Stimulated activated CD4-positive, alpha-beta T cell treated with anti-CD3 and anti-CD28 coated beads, Interleukin-2, amount 100 ng/mL, for 24 hours (primary cell): Measurements from ENCODE around the gene SLC35A1.

Source experiments
- DNase-seq, 2 donors: peaks; one replicate each; pipeline ENCODE4 v3.0.0-alpha.2; 2020

The SLC35A1 gene

DNA sequence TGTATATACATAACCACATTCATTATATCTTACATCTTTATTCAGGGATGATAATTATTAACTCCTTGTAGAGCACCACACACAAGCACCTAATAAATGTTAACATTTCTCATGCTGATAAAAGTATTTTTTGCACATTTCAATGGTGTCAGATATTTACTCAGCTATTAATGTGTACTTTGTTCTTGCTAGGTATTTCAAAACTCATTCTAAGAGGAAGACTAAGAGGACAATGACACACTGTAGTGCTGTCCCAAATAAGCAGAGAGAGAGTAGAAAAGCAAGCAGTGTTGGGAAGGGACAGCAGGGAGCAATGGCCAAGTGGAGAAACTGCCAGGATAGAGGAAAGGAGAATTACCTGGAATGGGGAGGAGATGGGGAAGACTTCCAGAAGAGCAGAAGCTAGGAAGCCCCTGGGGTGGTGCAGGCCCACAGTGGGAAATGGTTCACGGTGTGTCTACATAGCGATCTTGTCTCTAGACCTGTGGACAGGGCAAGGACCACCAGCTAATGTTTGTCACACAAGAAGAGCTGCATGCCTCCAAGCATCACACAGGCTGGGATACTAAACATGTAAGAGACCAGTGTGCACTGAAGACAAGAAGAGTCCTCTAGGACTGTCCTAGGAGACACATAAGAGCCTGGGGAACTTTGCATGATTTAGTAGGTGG, 61.7 kb downstream of the SLC35A1 start:
- DNase-seq: no peak

DNA sequence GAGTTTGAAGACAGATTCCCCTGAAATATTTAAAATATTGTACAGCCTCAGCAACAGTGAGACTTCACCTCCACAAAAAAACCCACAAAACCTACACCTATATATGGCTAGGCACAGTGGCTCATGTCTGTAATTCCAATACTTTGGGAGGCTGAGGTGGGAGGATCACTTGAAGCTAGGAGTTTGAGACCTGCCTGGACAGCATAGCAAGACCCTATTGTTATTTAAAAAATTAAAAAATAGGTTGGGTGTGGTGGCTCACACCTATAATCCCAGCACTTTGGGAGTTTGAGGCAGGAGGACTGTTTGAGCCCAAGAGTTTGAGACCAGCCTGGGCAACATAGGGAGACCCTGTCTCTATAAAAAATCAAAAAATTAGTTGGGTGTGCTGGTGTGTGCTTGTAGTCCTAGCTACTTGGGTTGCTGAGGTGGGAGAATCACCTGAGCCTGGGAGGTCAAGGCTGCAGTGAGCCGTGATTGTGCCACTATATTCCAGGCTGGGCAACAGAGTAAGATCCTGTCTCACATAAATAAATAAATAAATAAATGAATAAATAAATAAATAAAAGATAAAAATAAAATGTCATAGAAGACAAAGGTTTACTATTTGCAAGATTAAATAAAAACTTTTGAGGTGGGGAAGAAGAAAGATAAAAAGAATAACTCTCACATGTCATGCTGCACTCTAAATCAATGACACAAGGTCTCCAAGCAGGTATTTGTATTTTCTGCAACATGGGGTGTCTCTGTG, 65.9 kb downstream of the SLC35A1 start:
- DNase-seq: no peak

DNA sequence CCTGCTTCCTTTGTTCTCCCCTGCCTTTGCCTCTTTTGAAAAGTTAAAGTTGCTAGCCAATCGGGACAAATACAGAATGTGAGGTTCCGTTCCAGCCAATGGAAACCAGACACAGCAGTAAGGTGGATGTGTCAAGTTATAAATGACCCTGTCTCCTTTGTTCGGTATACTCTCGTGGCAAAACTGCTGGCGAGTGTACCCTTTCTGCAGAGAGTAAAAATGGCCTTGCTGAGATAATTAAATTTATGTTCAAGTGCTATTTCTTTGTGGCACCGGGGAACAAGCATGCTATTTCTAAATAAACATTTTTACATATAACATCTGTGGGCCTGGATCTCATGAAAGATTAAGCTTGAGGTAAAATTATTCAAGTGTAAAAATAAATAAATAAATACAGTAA, 66.8 kb downstream of the SLC35A1 start:
- no peak for DNase-seq

DNA sequence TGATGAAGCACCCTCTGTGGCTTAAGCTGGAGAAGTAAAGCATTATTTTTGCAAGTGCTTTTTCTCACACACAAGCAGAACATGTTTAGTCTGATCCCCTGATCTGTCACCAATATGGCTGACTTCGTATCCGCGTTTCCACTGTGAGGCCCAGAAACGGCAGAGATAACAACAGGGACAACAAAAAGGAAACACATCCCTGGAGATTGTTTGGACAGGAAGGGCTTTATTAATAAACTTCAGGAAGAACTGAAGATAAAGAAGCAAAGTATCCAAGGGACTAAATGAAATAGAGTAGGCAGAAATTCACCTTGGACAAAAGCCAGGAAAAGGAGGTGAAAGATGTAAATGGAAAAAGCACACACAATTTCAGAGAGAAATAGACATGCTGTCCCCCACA, 67.8 kb downstream of the SLC35A1 start:
- DNase-seq: no peak

DNA sequence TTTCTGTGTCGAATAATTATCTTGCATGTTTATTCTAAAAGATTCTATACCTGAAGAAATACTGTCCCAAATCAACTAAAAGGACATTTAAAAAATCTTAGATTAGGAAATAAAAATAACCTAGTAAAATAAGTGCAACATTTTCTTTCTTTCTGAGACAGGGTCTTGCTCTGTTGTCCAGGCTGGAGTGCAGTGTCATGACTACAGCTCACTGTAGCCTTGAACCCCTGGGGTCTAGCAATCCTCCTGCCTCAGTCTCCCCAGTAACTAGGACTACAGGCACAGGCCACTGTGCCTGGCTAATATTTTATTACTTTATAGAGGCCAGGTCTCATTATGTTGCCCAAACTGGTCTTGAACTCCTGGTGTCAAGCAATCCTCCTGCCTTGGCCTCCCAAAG, 68.3 kb downstream of the SLC35A1 start:
- DNase-seq: no peak

DNA sequence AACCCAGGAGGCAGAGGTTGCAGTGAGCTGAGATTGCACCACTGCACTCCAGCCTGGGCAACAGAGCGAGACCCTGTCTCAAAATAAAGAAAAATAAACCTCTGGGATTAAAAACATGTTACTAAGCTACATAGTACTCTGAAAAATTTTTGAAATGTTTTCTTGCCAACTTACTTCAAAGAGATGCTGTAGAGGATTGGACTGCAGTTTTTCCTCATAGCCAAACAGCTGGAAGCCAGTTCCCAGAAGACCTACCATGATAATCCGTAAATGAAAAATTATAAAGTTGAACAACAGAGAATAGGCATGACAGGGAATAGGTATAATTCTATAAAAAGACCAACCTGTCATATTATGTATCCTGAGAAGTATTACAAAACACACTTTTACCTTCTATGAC, 69.0 kb downstream of the SLC35A1 start:
- no peak for DNase-seq

DNA sequence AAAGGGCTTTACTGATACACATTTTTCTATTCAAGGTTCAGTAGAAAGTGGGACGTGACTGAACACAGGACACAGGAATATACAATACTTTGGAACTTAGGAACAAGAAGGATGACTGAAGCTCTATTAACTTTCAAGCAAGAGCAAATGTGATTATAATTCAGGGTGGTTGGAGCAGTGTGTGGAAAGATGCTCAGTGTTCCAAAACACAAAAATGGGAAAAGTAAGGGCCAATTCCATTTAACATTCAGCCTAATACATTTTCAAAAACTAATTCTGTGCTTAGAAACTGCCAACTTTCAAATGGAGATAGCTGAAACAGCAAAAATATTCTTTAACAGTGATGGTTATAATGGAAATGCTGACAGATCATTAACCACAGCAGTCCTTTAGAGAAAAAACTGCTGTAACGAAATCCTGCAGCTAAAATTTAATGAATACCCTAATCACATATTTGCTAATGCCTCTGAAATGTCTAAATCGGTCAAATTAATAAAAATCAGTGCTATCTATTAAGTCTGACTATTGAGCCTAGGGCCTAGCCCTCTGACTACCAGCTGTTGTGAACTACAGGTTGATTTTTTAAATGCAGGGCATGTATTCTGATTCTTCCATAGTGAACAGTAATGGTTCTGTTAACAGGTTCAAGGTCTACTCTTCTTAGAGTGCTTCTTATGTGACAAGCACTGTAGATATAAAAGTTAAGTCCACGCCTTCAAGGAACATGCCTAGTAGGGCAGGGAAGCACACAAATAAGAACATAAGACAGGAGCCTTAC, 71.1 kb downstream of the SLC35A1 start:
- DNase-seq: no peak

DNA sequence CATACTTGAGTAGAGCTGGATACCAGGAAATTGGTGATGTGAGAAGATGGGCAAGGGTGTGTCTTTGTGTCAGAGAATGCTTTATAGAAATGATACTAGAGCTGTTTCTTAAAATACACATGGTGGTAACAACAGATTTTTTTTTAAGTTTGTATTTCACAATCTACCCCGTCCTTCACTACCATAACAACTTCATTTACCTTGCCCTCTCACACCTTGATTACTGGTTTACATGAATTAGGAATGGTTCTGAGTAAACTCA, 71.6 kb downstream of the SLC35A1 start:
- DNase-seq: no peak

DNA sequence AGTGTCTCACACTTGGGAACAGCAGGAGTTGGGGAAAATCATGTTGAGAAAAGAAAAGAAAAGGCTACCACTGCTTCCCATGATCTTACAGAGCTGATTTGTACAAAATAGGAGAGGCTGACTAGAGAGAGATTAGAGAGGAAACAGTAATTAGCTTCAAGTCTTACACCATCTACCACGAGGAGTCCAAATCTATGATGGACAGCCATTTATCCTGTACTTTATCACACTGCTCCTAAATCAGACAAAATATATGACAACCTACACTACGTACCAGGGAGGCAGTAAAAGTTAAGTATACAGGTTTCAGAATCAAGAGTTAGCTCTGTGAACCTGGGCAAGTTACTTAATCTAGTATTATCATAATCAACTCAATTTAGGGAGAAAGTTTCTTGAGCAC, 79.0 kb downstream of the SLC35A1 start:
- DNase-seq: no peak

DNA sequence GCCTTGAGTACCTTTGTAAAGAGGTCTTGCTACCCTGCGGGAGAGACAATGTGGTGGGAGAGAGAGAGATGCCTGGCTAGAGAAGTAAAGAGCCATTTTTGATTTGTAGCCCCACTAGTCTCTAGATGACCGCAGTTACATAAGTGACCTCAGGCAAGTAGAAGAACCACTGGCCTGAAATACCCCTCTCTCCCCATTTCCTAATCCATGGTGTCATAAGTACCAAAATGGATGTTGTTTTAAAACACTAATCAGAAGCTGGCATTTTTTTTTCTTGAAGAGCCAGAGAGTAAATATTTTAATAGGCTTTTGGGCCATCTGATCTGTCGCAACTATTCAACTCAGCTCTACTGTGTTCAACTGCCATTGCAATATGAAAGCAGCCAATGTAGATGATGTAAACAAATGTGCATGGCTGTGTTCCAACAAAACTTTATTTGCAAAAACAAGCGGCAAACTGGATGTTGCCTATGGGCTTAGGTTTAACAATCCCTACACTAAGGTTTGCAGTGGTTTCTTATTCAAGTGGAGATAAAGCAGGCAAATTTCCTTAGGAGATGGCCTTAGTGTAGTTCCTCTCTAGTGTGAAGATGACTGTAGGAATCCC, 80.5 kb downstream of the SLC35A1 start:
- no peak for DNase-seq

DNA sequence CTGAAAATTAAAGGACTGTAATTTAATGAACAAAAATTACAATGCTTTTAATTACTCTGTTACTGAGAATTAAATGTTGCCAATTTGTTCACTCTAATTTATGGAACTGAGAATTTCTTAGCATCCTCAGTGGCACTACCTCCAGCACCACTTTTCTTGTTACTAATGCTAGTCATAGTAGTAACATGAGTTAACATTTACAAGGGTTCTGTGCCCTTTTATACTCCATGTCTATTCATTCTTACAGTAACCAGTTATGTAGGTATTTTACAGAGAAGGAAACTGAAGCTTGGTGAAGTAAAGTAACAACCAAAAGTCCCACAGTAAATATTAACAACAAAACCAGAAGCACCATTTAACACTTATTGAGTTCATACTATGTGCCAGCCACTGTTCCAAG, 82.7 kb downstream of the SLC35A1 start:
- DNase-seq: no peak

DNA sequence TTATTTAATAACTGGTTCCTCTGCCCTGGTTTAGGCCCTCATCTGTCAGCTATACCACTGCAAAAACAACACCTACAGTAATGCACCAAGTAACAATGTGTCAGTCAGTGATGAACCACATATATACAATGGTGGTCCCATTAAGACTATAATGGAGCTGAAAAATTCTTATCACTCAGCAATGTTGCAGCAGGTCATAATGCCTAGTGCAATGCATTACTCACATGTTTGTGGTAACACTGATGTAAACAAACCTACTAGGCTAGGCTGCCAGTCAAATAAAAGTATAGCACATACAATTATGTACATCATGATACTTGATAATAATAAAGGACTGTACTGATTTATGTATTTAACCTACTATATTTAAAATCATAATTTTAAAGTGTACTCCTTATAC, 85.7 kb downstream of the SLC35A1 start:
- DNase-seq: no peak

DNA sequence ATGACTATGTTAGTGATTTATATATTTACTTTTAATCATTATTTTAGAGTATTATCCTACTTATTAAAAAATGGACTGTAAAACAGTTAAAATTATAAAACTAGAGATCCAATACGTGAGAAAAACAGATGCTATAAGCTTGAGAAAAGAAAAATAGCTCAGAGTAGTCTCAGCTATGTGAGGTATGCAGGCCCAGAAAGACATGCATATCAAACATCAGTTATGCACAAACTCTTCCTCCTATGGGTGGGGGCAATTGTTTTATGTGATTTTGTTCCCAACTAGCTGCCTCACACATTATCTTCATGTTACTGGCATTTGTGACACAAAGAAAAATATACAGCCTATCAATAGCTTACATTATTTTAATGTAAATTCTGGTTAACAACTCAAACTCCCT, 88.2 kb downstream of the SLC35A1 start:
- DNase-seq: no peak
